Lung (tissue), 12 donors: Measurements from ENCODE around the gene DNAH17. TPM values are rescaled to one million over a fixed set of nuclear protein-coding genes. Genes with fewer than 3 reads are reported as not detected.

Source experiments
- ATAC-seq: fragments of 200-7000 bp; cut with Tn5 transposase; one replicate; pipeline ENCODE4 v1.9.1; 2020; ENCODE audit warnings: moderate number of reproducible peaks; ENCODE audit not compliant: insufficient read depth, low FRiP score
- DNase-seq, 3 donors: peaks; one replicate each; pipeline ENCODE4 v3.0.0-alpha.2; 2013 to 2017
- H3K27ac ChIP-seq, 2 donors: one replicate each; pipeline ENCODE4 v1.5.1; 2013; ENCODE audit warnings: mild to moderate bottlenecking in 2 of 2, moderate library complexity in 2 of 2, control low read depth in 1 of 2, inconsistent platforms in 1 of 2, low read depth in 1 of 2, low read length in 1 of 2
- H3K27me3 ChIP-seq, 3 donors: one replicate each; pipeline ENCODE4 v1.5.1; 2013; ENCODE audit warnings: low read length in 2 of 3; ENCODE audit not compliant: control insufficient read depth in 3 of 3, insufficient read depth in 3 of 3
- H3K36me3 ChIP-seq, 4 donors: one replicate each; pipeline ENCODE4 v1.5.1; 2013; ENCODE audit warnings: low read length in 4 of 4, mild to moderate bottlenecking in 1 of 4, moderate library complexity in 1 of 4; ENCODE audit not compliant: control insufficient read depth in 4 of 4, insufficient read depth in 4 of 4
- H3K4me1 ChIP-seq, 5 donors: one replicate each; pipeline ENCODE4 v1.5.1; 2013; ENCODE audit warnings: low read length in 5 of 5, mild to moderate bottlenecking in 2 of 5, moderate library complexity in 1 of 5; ENCODE audit not compliant: control insufficient read depth in 5 of 5, insufficient read depth in 5 of 5
- H3K4me3 ChIP-seq: one replicate; pipeline ENCODE4 v1.5.1; 2013; ENCODE audit warnings: mild to moderate bottlenecking, control low read depth, moderate library complexity
- H3K9ac ChIP-seq, 2 donors: one replicate each; pipeline ENCODE4 v1.5.1; 2013; ENCODE audit warnings: low read length in 2 of 2, control low read depth in 1 of 2; ENCODE audit not compliant: insufficient read depth in 1 of 2
- H3K9me3 ChIP-seq, 4 donors: one replicate each; pipeline ENCODE4 v1.5.1; 2013; ENCODE audit warnings: low read length in 3 of 4, mild to moderate bottlenecking in 1 of 4, moderate library complexity in 1 of 4; ENCODE audit not compliant: control insufficient read depth in 4 of 4, insufficient read depth in 3 of 4
- WGBS, 2 donors: extraction: QIAGEN DNeasy Blood & Tissue Kit; methylation state at CpG; one replicate each; pipeline ENCODE4 v1.1.7; 2013; 5-methylcytosine and 5-hydroxymethylcytosine counted together
- polyA plus RNA-seq, 2 donors: library from polyadenylated mRNA; stranded (reverse); fragments of 200-250 nt; gene quantifications; one replicate each; pipeline ENCODE4 v1.2.1, GENCODE V29; 2013
- total RNA-seq, 2 donors: library from RNA; depleted of rRNA in 1 of 2; stranded (reverse); fragments of >200 nt in 1 of 2; gene quantifications; one replicate each; pipeline ENCODE4 v1.2.1, GENCODE V29; 2014 to 2021
- TF ChIP-seq, protein P1 (sequence below): IDR thresholded peaks from 2 replicates; pipeline ENCODE4 v1.5.1; 2012; ENCODE audit warnings: mild to moderate bottlenecking; ENCODE audit errors: control extremely low read depth, extremely low read depth
- donor health status: control.
- donor health status: control.
- donor health status: Bipolar disorder and iron deficiency.
- donor health status: healthy.
- donor health status: DM: yes; HTN: yes; CAD: no.

Gene DNAH17
- total and polyA plus RNA-seq, 4 donors, result 0.44 to 1.6 (median 1.2) TPM

DNA sequence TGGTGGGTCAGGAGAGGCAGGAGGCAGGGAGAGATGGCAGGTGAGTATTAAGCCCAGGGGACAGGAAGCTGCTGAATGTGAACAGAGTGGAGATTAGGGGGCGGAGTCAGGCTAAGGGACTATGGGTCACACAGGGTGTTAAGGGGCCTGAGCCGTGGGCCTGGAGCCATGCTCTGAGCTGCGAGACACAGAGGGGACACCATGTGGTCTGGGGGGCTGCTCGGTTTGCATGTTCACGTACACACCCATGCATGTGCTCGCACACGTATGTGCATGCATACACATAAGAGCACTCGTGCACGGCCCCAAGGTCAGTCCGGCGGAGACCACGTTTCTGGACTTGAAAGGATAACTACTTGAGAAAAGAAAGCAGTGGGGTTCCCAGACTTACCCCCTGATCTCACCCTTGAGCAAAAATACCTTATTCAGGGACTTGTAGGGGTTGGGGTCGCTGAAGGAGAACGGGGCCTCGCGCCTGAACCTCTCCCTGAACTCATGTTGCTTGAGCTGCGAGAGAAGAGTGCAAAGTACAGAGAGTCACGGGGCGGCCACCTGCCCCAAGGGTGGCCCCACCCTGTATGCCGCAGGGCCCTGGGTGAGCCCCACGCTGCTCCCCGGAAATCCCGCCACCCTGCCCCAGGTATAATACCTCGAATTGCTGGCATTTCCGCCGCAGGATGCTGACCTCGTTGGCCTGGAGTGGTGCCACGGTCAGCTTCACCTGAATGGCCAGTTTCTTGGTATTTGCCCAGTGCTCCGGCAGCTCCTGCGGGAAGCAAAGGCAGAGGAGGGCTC lies 50.8 kb downstream of the DNAH17 start:
- H3K27ac ChIP-seq, result no peak overlapping the region
- H3K4me3 ChIP-seq, result no peak overlapping the region
- no peak overlapping the region for H3K9ac ChIP-seq
- TF ChIP-seq, protein P1, sequence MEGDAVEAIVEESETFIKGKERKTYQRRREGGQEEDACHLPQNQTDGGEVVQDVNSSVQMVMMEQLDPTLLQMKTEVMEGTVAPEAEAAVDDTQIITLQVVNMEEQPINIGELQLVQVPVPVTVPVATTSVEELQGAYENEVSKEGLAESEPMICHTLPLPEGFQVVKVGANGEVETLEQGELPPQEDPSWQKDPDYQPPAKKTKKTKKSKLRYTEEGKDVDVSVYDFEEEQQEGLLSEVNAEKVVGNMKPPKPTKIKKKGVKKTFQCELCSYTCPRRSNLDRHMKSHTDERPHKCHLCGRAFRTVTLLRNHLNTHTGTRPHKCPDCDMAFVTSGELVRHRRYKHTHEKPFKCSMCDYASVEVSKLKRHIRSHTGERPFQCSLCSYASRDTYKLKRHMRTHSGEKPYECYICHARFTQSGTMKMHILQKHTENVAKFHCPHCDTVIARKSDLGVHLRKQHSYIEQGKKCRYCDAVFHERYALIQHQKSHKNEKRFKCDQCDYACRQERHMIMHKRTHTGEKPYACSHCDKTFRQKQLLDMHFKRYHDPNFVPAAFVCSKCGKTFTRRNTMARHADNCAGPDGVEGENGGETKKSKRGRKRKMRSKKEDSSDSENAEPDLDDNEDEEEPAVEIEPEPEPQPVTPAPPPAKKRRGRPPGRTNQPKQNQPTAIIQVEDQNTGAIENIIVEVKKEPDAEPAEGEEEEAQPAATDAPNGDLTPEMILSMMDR, result no peak
- no peaks in the 10 kb centered on the region for H3K36me3 ChIP-seq
- no peaks in the 10 kb centered on the region for H3K27me3 ChIP-seq
- no peak for ATAC-seq
- peaks cover 0 to 7% (median 0%) of the 10 kb centered on the region in 5 donors for H3K4me1 ChIP-seq
- no peaks in the 10 kb centered on the region for H3K9me3 ChIP-seq
- DNase-seq, result no peak
- 87 to 96% methylated on average over 30 of the region's 30 CpGs for WGBS, 2 donors

DNA sequence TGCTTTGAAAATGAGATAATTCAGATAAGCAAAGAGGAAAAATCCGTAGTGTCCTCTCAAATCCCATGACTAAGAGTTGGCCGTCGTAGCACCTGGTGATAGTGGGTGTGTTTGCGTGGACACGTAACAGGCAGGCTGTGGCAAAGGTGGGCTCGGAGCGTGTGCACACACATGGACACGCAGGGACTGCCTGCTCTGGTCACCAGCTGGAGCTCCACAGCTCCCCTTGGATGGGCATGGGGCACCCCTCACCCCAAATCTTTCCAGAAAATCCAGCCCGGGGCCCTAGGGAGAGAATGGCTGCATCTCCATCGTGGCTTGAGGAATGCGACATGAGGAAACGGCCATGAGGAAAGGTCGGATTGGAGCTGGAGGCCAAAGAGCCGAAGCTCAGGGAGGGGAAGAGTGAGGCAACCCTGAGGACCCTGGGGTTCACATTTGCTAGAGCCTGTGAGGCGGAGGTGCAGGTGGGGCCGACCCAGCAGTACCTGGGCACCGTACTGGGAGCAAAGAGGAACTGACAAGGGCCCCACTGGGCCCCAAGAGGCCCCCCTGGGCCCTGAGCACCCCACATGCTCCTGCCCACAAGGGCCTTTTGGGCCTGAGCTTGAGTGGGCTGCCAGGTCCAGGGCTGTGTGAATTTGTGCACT lies 51.6 kb downstream of the DNAH17 start:
- DNase-seq (no peak), ATAC-seq (no peak)
- peaks cover 0 to 7% (median 0%) of the 10 kb centered on the region in 5 donors for H3K4me1 ChIP-seq
- no peaks in the 10 kb centered on the region for H3K27me3 ChIP-seq
- no peaks in the 10 kb centered on the region for H3K36me3 ChIP-seq
- no peaks in the 10 kb centered on the region for H3K9me3 ChIP-seq
- TF ChIP-seq, protein P1, result no peak
- no peak overlapping the region for H3K9ac ChIP-seq
- WGBS, 2 donors, result 86 to 92% methylated on average over 17 of the region's 17 CpGs
- no peak overlapping the region for H3K4me3 ChIP-seq
- no peak overlapping the region for H3K27ac ChIP-seq

DNA sequence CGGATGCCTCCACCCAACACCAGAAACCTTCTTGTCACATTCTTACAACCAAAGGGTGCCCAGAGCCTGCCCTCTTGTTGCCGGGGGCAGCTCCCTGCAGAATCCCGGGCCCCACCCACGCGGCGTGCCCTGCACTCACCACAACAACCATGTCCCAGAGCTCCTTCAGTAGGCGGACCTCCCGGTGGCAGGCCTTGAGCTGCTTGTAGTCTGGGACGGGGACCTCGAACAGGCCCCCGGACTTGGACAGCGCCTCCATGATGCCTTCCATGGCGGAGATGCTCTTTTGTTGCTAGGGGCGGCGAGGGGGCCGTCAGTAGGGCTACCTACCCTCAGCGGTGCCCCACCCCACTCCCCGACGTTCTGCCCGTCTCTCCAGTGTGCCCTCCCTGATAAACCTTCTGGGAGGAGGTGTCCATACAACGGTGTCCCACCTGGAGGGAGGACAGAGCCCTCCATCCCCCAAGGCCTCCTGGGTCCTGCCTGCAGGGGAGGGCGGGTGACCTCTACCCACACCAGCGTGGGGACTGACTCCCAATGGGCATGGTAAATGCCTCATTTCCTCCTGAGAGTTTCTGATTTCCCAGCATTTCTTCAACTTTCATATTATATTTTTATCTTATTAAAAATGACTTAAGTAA lies 52.2 kb downstream of the DNAH17 start:
- no peaks in the 10 kb centered on the region for H3K36me3 ChIP-seq
- H3K27me3 ChIP-seq, result no peaks in the 10 kb centered on the region
- H3K4me1 ChIP-seq, result peaks cover 0 to 4% (median 0%) of the 10 kb centered on the region in 5 donors
- no peak overlapping the region for H3K4me3 ChIP-seq
- no peak overlapping the region for H3K9ac ChIP-seq
- TF ChIP-seq, protein P1, result no peak
- DNase-seq, result no peak
- no peaks in the 10 kb centered on the region for H3K9me3 ChIP-seq
- no peak for ATAC-seq
- 90 to 97% methylated on average over 23 of the region's 23 CpGs for WGBS, 2 donors
- H3K27ac ChIP-seq, result no peak overlapping the region
